IMR-90 (cell line): ENCODE results near the gene G6PC2. TPM values are rescaled to one million over a fixed set of nuclear protein-coding genes. Genes with fewer than 3 reads are reported as not detected.

ENCODE experiments used
- ATAC-seq: fragments of 200-7000 bp; cut with Tn5 transposase; 2 replicates; pipeline ENCODE4 v1.9.1; 2020; ENCODE audit warnings: low read depth, mild to moderate bottlenecking, moderate library complexity
- BruUV-seq: library from RNA; stranded (reverse); fragments of 400-500 nt; replicated peaks from 2 replicates; lab custom pipeline; 2021; lab: Mats Ljungman, UMichigan
- CTCF ChIA-PET: fragments of 300-600 bp; formaldehyde crosslinking; extraction: SDS; loops from one replicate; lab custom pipeline; 2021; ENCODE audit warnings: antibody characterized with exemption; lab: Yijun Ruan, JAX
- POLR2A ChIA-PET: fragments of 300-600 bp; sonication (Branson Sonifier 250); formaldehyde crosslinking; loops from one replicate; lab custom pipeline; 2022; ENCODE audit warnings: antibody characterized with exemption; ENCODE audit not compliant: unreplicated experiment; lab: Charles Lee
- DNase-seq: peaks from one replicate; pipeline ENCODE4 v3.0.0; 2013
- H2AFZ ChIP-seq: replicated peaks from 2 replicates; pipeline ENCODE3; 2013; ENCODE audit warnings: low read length, mild to moderate bottlenecking; ENCODE audit not compliant: poor library complexity
- H2AK5ac ChIP-seq: 2 replicates; pipeline ENCODE4 v1.6.1; 2013; ENCODE audit warnings: low read depth, low read length, inconsistent platforms
- H2AK9ac ChIP-seq: replicated peaks from 2 replicates; pipeline ENCODE3; 2013; ENCODE audit warnings: mild to moderate bottlenecking, low read depth, low read length, moderate library complexity; ENCODE audit not compliant: poor library complexity
- H2BK120ac ChIP-seq: 2 replicates; pipeline ENCODE4 v1.6.1; 2013; ENCODE audit warnings: low read depth, low read length, inconsistent platforms
- H2BK15ac ChIP-seq: 3 replicates; pipeline ENCODE4 v1.6.1; 2013; ENCODE audit warnings: low read depth, low read length, inconsistent platforms
- H2BK20ac ChIP-seq: 2 replicates; pipeline ENCODE4 v1.6.1; 2013; ENCODE audit warnings: low read depth, mild to moderate bottlenecking, inconsistent platforms, low read length, moderate library complexity
- H2BK5ac ChIP-seq: 2 replicates; pipeline ENCODE4 v1.6.1; 2013; ENCODE audit warnings: mild to moderate bottlenecking, low read depth, low read length, inconsistent platforms; ENCODE audit not compliant: poor library complexity, severe bottlenecking
- H3K14ac ChIP-seq: replicated peaks from 2 replicates; pipeline ENCODE4 v1.6.1; 2013; ENCODE audit warnings: low read depth, low read length, inconsistent platforms
- H3K18ac ChIP-seq: 2 replicates; pipeline ENCODE4 v1.6.1; 2013; ENCODE audit warnings: low read depth, low read length, control low read depth
- H3K23ac ChIP-seq: 2 replicates; pipeline ENCODE4 v1.6.1; 2013; ENCODE audit warnings: low read depth, low read length, inconsistent platforms
- H3K27ac ChIP-seq: 2 replicates; pipeline ENCODE4 v1.5.1; 2013; ENCODE audit warnings: mild to moderate bottlenecking, control low read depth, low read length; ENCODE audit not compliant: insufficient read depth
- H3K27me3 ChIP-seq: 2 replicates; pipeline ENCODE4 v1.6.1; 2013; ENCODE audit warnings: low read length; ENCODE audit not compliant: control insufficient read depth, insufficient read depth
- H3K36me3 ChIP-seq: 2 replicates; pipeline ENCODE4 v1.6.1; 2013; ENCODE audit warnings: low read length, mixed read lengths; ENCODE audit not compliant: control insufficient read depth, insufficient read depth
- H3K4ac ChIP-seq: 2 replicates; pipeline ENCODE4 v1.6.1; 2013; ENCODE audit warnings: low read depth, low read length, inconsistent platforms
- H3K4me1 ChIP-seq: 2 replicates; pipeline ENCODE4 v1.6.1; 2013; ENCODE audit warnings: low read length, mixed read lengths; ENCODE audit not compliant: control insufficient read depth, insufficient read depth
- H3K4me2 ChIP-seq: 2 replicates; pipeline ENCODE4 v1.6.1; 2013; ENCODE audit warnings: low read depth, mild to moderate bottlenecking, control low read depth, low read length, moderate library complexity
- H3K4me3 ChIP-seq: 2 replicates; pipeline ENCODE4 v1.5.1; 2013; ENCODE audit warnings: low read depth, mild to moderate bottlenecking, control low read depth, low read length, moderate library complexity; ENCODE audit not compliant: insufficient read depth
- H3K56ac ChIP-seq: 2 replicates; pipeline ENCODE4 v1.6.1; 2013; ENCODE audit warnings: low read length, inconsistent platforms; ENCODE audit not compliant: insufficient read depth; ENCODE audit errors: extremely low read depth
- H3K79me1 ChIP-seq, 2 experiments: 2 replicates each; pipeline ENCODE4 v1.6.1; 2013; ENCODE audit warnings: low read length in 2 of 2, inconsistent platforms in 1 of 2, low read depth in 1 of 2
- H3K9ac ChIP-seq: 2 replicates; pipeline ENCODE4 v1.6.1; 2013; ENCODE audit warnings: low read depth, low read length, control low read depth
- H3K9me1 ChIP-seq: 2 replicates; pipeline ENCODE4 v1.6.1; 2013; ENCODE audit warnings: low read length, inconsistent platforms; ENCODE audit not compliant: insufficient read depth
- H3K9me3 ChIP-seq: 2 replicates; pipeline ENCODE4 v1.6.1; 2013; ENCODE audit warnings: low read length; ENCODE audit not compliant: control insufficient read depth, insufficient read depth
- H4K20me1 ChIP-seq: 2 replicates; pipeline ENCODE4 v1.6.1; 2013; ENCODE audit warnings: low read length, inconsistent platforms; ENCODE audit not compliant: insufficient read depth
- H4K5ac ChIP-seq: 2 replicates; pipeline ENCODE4 v1.6.1; 2013; ENCODE audit warnings: mild to moderate bottlenecking, low read depth, low read length, control low read depth
- H4K8ac ChIP-seq, 2 experiments: 2 replicates each; pipeline ENCODE4 v1.6.1; 2013; ENCODE audit warnings: low read depth in 2 of 2, low read length in 2 of 2, control low read depth in 1 of 2, inconsistent platforms in 1 of 2
- H4K91ac ChIP-seq: 2 replicates; pipeline ENCODE4 v1.6.1; 2013; ENCODE audit warnings: low read depth, low read length, inconsistent platforms; ENCODE audit not compliant: insufficient read depth
- MAZ ChIP-seq: IDR thresholded peaks from 2 replicates; pipeline ENCODE4 v1.6.1; 2012; ENCODE audit warnings: low read depth, mild to moderate bottlenecking, low read length, improper control_type of control experiment, moderate library complexity, borderline replicate concordance
- MXI1 ChIP-seq: IDR thresholded peaks from 2 replicates; pipeline ENCODE4 v1.6.1; 2012; ENCODE audit warnings: low read depth, mild to moderate bottlenecking, low read length, moderate library complexity, borderline replicate concordance
- WGBS, 2 experiments: methylation state at CpG; one replicate each; pipeline versions ENCODE4 v1.1.5 to v1.1.7; 2013; ENCODE audit warnings: missing lambda C conversion rate in 2 of 2; ENCODE audit not compliant: insufficient read length in 1 of 2; ENCODE audit errors: extremely low coverage in 2 of 2; 5-methylcytosine and 5-hydroxymethylcytosine counted together
- dilution Hi-C: fragments of 300-500 bp; cut with HindIII; formaldehyde crosslinking; loops from one replicate; pipeline ENCODE4 v1.14.3; 2018; ENCODE audit warnings: low sequenced_read_pairs; ENCODE audit not compliant: unreplicated experiment
- in situ Hi-C: fragments of 300-500 bp; cut with MboI; formaldehyde crosslinking; loops from 3 replicates; pipeline ENCODE4 v1.14.3; 2019; ENCODE audit warnings: low sequenced_read_pairs, inconsistent platforms, mixed read lengths
- intact Hi-C: fragments of 100-400 bp; cut with micrococcal nuclease; formaldehyde crosslinking; loops from 2 replicates; pipeline ENCODE4 v1.10.0; 2022
- polyA plus RNA-seq, 3 experiments: library from polyadenylated mRNA; depleted of rRNA; stranded (reverse); fragments of >200 nt; gene quantifications; 2 replicates each; pipeline ENCODE4 v1.2.3, GENCODE V29; 2012; ENCODE audit warnings: low replicate concordance in 1 of 3
- total RNA-seq: library from RNA; depleted of rRNA; stranded (reverse); fragments of >200 nt; gene quantifications from 2 replicates; pipeline ENCODE4 v1.2.3, GENCODE V29; 2012
- TF ChIP-seq, protein P1 (sequence below): fragments of 150-350 bp; IDR thresholded peaks from 2 replicates; pipeline ENCODE4 v1.6.1; 2016; ENCODE audit warnings: low read depth, mild to moderate bottlenecking, low read length, moderate library complexity, borderline replicate concordance
- TF ChIP-seq, protein P2 (sequence below): fragments of 150-350 bp; IDR thresholded peaks from 2 replicates; pipeline ENCODE4 v1.6.1; 2017; ENCODE audit warnings: mild to moderate bottlenecking, antibody characterized with exemption, low read length, low read depth

Gene G6PC2
- total and polyA plus RNA-seq, 2 of the 4 experiments (the other 2 are of a cell fraction): not detected

DNA sequence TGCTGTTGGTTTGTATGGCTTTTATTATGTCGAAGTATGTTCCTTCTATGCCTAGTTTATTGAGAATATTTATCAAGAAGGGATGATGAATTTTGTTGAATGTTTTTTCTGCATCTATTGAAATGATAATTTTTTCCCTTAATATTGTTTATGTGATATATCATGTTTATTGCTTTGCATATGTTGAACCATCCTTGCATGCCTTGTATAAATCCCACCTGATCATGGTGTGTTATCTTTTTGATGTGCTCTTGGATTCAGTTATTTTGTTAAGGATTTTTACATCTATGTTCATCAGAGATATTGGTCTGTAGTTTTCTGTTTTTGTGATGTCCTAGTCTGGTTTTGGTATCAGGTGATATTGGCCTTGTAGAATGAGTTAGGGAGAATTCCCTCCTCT lies 50.8 kb downstream of the G6PC2 start:
- Histone ChIP-seq H3K4me3 (no peak overlapping the region), H4K8ac (no peak overlapping the region), H3K27ac (no peak overlapping the region), H3K9me1 (no peaks in the 10 kb centered on the region), H3K9ac (no peak overlapping the region), H2BK20ac (no peak overlapping the region), H3K4me1 (no peaks in the 10 kb centered on the region), H2BK5ac (no peak overlapping the region), H4K91ac (no peak overlapping the region), H3K18ac (no peak overlapping the region), H2AFZ (no peak overlapping the region), H3K56ac (no peak overlapping the region), H3K14ac (no peak overlapping the region), H3K27me3 (no peaks in the 10 kb centered on the region), H2BK15ac (no peak overlapping the region), H3K36me3 (no peaks in the 10 kb centered on the region), H4K20me1 (no peaks in the 10 kb centered on the region), H4K5ac (no peak overlapping the region), H2AK5ac (no peak overlapping the region), H3K4me2 (no peak overlapping the region), H3K9me3 (no peaks in the 10 kb centered on the region), H2BK120ac (no peak overlapping the region), H3K23ac (no peak overlapping the region), H3K79me1 (no peaks in the 10 kb centered on the region), H3K4ac (no peak overlapping the region), H2AK9ac (no peak overlapping the region)
- TF ChIP-seq, protein P1, sequence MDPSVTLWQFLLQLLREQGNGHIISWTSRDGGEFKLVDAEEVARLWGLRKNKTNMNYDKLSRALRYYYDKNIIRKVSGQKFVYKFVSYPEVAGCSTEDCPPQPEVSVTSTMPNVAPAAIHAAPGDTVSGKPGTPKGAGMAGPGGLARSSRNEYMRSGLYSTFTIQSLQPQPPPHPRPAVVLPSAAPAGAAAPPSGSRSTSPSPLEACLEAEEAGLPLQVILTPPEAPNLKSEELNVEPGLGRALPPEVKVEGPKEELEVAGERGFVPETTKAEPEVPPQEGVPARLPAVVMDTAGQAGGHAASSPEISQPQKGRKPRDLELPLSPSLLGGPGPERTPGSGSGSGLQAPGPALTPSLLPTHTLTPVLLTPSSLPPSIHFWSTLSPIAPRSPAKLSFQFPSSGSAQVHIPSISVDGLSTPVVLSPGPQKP: no peak
- no peak for TF ChIP-seq MAZ
- no peak for TF ChIP-seq MXI1
- TF ChIP-seq, protein P2, sequence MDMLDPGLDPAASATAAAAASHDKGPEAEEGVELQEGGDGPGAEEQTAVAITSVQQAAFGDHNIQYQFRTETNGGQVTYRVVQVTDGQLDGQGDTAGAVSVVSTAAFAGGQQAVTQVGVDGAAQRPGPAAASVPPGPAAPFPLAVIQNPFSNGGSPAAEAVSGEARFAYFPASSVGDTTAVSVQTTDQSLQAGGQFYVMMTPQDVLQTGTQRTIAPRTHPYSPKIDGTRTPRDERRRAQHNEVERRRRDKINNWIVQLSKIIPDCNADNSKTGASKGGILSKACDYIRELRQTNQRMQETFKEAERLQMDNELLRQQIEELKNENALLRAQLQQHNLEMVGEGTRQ: no peak
- dilution Hi-C loops (no loop called here), intact Hi-C loops (no loop called here), in situ Hi-C loops (no loop called here)
- CTCF ChIA-PET: no interaction called here
- BruUV-seq: no TSS peak
- POLR2A ChIA-PET: no interaction called here
- ATAC-seq (no peak), DNase-seq (no peak)
- no CpG with 5 or more reads among the region's 1 CpG for WGBS, 2 experiments
